HG03095 (cell line): ENCODE measurements around the gene HAP1.
"Not testable (repeated sequence)": the region's sequence is repeated elsewhere in the genome, so short reads cannot be mapped to it uniquely, and the experiment has no call there.

ENCODE experiments used
- ATAC-seq: cut with Tn5 transposase; IDR thresholded peaks from one replicate; pipeline ENCODE4 v1.9.1; 2021; ENCODE audit warnings: moderate library complexity; ENCODE audit not compliant: unreplicated experiment

HAP1 gene

DNA sequence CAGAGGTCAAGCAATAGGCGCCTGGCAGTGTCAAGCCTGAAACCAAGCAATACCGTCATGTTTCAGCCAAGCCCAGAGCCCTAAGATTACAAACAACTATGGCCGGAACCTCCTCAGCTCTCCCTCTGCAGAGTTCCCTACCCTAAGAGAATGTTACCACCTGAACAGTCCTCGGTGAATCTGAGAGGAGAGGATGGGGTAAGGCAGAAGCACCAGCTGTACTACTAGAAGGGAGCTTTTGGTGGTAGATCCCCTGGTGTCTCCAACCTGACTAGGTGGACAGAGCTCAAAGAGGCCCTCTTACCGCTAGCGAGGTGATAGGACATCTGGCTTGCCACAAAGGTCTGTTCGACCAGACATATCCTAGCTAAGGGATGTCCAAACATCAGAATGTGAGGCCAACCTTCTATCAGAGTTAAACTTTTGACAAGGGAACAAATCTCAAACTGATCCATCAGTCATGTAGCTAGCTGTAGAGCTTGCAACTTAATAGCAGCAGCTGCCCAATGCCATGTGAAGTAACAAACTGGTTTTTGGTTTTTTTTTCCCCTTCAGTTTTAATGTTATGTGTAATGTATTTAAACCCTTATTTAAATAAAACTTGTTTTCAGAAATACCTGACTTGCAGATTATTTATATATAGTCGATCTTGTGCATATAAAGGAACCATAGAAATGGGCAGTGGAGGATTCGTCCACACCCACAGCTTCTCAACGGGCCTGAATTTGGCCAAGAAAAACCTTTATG, 43.2 kb downstream of the HAP1 start:
- no peak for ATAC-seq

- ATAC-seq: no peak
Observed at GRCh38 chr17:41690497-41690896, 43.9 kb downstream of the HAP1 start.

- no peak for ATAC-seq
Observed at GRCh38 chr17:41689497-41690299, 44.7 kb downstream of the HAP1 start.

DNA sequence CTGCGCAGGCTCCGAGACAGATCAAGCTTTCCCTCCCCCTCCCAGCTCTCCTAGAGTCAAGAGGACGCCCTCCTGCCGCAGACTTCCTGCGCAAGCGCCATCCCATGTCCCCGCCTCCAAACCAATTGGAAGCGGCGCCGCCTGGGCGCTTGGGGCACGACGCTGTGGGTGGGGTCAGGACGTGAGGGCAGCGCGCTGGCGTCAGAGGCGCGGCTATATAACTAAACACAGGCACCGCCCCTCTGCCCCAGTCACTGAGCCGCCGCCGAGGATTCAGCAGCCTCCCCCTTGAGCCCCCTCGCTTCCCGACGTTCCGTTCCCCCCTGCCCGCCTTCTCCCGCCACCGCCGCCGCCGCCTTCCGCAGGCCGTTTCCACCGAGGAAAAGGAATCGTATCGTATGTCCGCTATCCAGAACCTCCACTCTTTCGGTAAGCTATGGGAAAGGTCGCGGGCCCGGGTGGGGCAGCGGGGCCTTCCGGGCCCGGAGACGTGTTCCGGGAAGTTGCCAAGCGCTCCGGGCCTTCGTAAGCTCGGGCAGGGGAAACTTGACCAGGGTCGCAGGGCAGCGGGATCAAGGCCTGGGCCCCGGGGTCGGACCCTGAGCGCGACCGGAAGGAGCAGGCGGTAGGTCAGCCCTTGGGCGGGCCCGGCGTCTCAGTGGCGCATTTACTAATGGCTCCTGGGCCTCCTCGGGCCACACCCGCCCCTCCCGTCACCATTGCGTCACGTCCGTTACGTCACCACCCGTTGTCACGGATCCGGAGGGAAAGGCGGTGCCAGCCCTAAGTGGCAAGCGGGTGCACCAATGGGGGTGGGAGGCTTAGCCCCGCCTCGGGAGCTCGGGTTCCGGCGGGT, 45.6 kb downstream of the HAP1 start, which contains the start of gene EIF1:
TSS of gene EIF1 (plus strand) at position 245 of the 856 bp plus-strand sequence. CDS start at position 399, 154 bp downstream.
- peak; percentile 61 for ATAC-seq

DNA sequence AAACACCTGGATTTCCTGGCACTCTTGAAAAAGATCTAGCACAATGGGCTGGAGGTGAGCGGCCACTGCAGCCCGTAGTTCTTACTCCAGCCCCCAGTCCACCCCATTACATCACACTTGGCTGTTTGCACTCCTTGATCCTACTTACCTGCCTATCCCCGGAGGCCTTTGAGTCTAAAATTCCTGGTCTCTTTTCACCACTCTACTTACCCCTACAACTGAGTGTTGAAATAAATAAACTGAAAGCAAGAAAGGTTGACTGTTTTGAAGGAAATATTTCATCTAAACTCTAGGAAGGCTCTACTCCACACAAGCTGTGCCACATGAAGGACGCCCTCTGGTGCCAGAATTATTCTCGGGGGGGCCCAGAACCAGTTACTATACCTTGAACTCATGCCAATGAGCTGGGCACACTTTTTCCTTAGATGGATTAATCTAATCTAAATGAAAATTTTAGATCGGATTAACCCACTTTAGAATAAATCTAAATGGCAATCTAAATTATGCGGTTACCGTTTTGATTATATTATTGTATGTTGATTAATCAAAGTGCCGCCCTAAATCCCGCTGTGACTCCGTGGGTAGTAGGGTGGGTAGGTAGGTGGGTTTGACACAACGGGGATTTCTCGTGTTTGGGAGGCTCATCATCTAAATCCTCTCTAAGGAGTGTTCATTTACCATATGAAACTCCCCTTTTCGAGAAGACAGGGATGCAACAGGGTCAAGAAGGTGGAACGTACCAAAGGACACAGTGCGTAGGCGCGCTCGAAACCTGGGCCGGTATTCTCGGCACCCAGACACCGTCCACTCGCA, 46.4 kb downstream of the HAP1 start:
- no peak for ATAC-seq

DNA sequence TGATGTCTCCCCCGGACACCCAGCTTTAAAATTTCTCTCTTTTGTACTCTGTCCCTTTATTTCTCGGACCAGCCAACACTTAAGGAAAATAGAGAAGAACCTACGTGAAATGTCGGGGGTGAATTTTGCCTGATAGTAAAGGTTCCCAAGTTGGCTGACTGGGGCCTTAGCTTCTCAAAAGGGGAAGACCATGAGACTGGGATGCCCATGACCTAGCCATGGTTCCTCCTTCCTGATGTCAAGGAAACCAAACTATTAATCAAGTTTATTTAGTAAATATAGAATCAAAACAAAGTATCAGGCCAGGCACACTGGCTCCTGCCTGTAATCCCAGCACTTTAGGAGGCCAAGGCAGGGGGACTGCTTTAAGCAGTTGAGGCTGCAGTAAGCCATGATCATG, 48.2 kb downstream of the HAP1 start:
- no peak for ATAC-seq

DNA sequence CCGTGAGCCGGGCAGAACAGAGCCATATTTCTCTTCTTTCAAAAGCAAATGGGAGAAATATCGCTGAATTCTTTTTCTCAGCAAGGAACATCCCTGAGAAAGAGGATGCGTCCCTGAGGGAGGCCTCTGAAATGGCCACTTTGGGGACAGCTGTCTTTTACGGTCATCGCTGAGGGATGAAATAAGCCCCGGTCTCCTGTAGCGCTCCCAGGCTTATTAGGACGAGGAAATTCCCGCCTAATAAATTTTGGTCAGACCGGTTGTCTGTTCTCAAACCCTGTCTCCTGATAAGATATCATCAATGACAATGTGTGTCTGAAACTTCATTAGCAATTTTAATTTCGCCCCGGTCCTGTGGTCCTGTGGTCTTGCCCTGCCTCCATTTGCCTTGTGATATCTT, 48.7 kb downstream of the HAP1 start:
- not testable (repeated sequence) for ATAC-seq

GRCh38 chr17:41684035-41684434, 50.4 kb downstream of the HAP1 start:
- no peak for ATAC-seq

- no peak for ATAC-seq
Observed at GRCh38 chr17:41683441-41684007, 50.9 kb downstream of the HAP1 start.

DNA sequence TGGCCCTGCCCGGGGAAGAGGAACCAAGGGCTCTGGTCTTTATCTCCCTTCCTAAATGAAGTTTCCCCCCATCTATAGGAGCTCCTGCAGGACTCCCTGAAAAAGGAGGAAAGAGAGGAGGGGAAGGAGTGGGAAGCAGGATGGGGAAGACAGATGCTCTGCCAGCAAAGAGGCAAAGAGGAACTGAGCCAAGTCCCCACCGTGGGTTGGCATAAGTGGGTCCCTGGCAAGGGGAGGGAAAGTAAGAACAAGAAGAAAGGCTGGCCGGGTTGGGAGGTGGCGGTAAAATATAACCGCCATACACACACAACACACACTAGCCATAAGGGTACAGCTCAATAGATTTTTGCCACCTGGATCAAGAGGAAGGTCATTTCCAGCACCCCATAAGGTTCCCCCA, 51.8 kb downstream of the HAP1 start:
- ATAC-seq: no peak

GRCh38 chr17:41681776-41682175, 52.7 kb downstream of the HAP1 start:
- ATAC-seq: no peak

- no peak for ATAC-seq
Observed at GRCh38 chr17:41680426-41681040, 53.9 kb downstream of the HAP1 start.

DNA sequence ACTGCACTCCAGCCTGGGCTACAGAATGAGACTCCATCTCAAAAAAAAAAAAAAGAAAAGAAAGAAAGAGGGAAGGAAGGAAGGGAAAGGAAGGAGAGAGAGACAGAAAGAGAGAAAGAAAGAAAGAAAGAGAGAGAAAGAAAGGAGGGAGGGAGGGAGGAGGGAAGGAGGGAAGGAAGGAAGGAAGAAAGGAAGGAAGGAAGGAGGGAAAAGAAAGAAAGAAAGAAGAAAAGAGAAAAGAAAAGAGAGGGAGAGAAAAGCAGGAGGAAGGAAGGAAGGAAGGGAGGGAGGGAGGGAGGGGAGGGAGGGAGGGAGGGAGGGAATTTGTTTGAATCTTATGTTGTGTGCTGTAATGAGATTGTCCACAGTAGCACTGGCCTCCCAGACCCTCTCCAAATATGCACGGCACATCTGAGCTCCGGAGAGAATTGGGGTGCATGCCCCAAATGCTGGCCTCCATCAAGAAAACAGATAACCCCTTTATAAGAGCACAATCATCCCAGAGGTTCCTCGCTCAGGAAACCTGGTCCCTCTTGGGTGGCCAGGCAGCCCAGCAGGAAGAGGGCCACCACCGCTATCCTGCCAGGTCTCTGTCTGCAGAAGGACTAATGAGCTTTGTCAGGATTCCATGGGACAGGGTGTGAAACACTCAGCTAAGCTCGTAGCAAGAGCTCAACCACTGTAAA, 54.6 kb downstream of the HAP1 start:
- no peak for ATAC-seq

- no peak for ATAC-seq
Observed at GRCh38 chr17:41678907-41679739, 55.3 kb downstream of the HAP1 start.

DNA sequence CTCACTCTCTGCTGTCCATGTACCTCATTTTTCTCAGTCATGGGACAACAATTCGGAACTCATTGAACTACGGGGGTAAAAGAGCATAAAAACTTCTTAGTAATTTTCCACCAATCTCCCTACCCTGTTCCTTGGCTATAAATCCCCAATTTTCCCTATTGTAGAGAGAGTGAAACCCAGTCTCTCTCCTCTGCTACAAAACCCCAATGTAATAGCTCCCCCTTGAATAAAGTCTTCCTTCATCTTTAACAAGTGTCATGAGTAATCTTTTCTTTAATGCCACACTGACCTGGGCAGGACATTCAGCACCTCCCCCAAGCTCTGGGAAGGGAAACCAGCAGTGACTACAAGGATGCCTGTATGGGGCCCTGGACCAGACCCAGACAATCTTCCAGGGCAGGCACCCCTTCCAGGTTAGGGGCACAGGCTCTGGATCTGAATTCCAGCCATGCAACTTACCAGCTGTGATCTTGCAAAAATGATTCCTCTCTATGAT, 56.0 kb downstream of the HAP1 start:
- ATAC-seq: no peak

- ATAC-seq: no peak
Observed at GRCh38 chr17:41676058-41676419, 58.4 kb downstream of the HAP1 start.

- not testable (repeated sequence) for ATAC-seq
Observed at GRCh38 chr17:41675157-41676057, 59.0 kb downstream of the HAP1 start.
